K562 (cell line): ENCODE measurements around the gene HEPACAM. TPM values are rescaled to one million over a fixed set of nuclear protein-coding genes. Genes with fewer than 3 reads are reported as not detected.

ENCODE experiments used
- ATAC-seq: fragments of 200-7000 bp; cut with Tn5 transposase; 3 replicates; pipeline ENCODE4 v1.9.1; 2020; ENCODE audit warnings: moderate library complexity
- BruUV-seq: library from RNA; stranded (reverse); fragments of 400-500 nt; replicated peaks from 2 replicates; lab custom pipeline; 2021; lab: Mats Ljungman, UMichigan
- CTCF ChIA-PET: fragments of 300-600 bp; formaldehyde crosslinking; extraction: SDS; loops from one replicate; lab custom pipeline; 2021; ENCODE audit warnings: low intra/inter-chr PET ratio; lab: Yijun Ruan, JAX
- POLR2A ChIA-PET: fragments of 300-600, 350-650 bp; sonication (Branson Sonifier 250); formaldehyde crosslinking; extraction: SDS; loops from one replicate; lab custom pipeline; 2021; ENCODE audit warnings: antibody characterized with exemption, inconsistent platforms; lab: Yijun Ruan, JAX
- DNase-seq, 4 experiments: peaks; one replicate each; pipeline versions ENCODE4 v3.0.0 to v3.0.0-alpha.2; 2011 to 2018; ENCODE audit warnings: low spot score in 3 of 4, mixed read lengths in 3 of 4; ENCODE audit errors: extremely low read depth in 1 of 4
- FAIRE-seq: peaks from 2 replicates; lab custom pipeline; 2011; peaks lifted over from hg19 to GRCh38; lab: Jason Lieb, UNC
- H2AFZ ChIP-seq: 2 replicates; pipeline ENCODE4 v1.6.0; 2011; ENCODE audit warnings: low read depth, low read length, control low read depth, inconsistent platforms
- H3K27ac ChIP-seq: fragments of 200-600 bp; 3 replicates; pipeline ENCODE4 v1.8.0; 2011; ENCODE audit warnings: low read depth, mild to moderate bottlenecking, control low read depth, inconsistent platforms, low read length, moderate library complexity, mixed read lengths; ENCODE audit errors: extremely low read depth
- H3K27me3 ChIP-seq, 2 experiments: fragments of 300-600 bp in 1 of 2; 2 replicates in 1 of 2; 3 replicates in 1 of 2; pipeline versions ENCODE4 v1.6.0 to v1.8.0; 2011; ENCODE audit warnings: inconsistent platforms in 2 of 2, low read length in 2 of 2, mild to moderate bottlenecking in 1 of 2, mixed read lengths in 1 of 2, moderate library complexity in 1 of 2; ENCODE audit not compliant: control insufficient read depth in 2 of 2, insufficient read depth in 2 of 2
- H3K36me3 ChIP-seq: fragments of 300-600 bp; 3 replicates; pipeline ENCODE4 v1.8.0; 2011; ENCODE audit warnings: mild to moderate bottlenecking, low read length, inconsistent platforms; ENCODE audit not compliant: control insufficient read depth, insufficient read depth
- H3K4me1 ChIP-seq, 2 experiments: fragments of 200-600 bp in 1 of 2; replicated peaks in 1 of 2; 2 replicates in 1 of 2; 3 replicates in 1 of 2; pipeline versions ENCODE4 v1.5.1 to v1.8.0; 2011; ENCODE audit warnings: inconsistent platforms in 2 of 2, low read length in 2 of 2, mild to moderate bottlenecking in 1 of 2, mixed read lengths in 1 of 2, moderate library complexity in 1 of 2; ENCODE audit not compliant: control insufficient read depth in 2 of 2, insufficient read depth in 2 of 2
- H3K4me2 ChIP-seq: 2 replicates; pipeline ENCODE4 v1.6.1; 2011; ENCODE audit warnings: low read length, control low read depth, inconsistent platforms, mixed read lengths; ENCODE audit not compliant: insufficient read depth
- H3K4me3 ChIP-seq: fragments of 200-600 bp; sonication (generic), shearing (Covaris generic); 2 replicates; pipeline ENCODE4 v1.5.1; 2016; ENCODE audit warnings: control low read depth, inconsistent platforms
- H3K79me2 ChIP-seq: fragments of 200-600 bp; 3 replicates; pipeline ENCODE4 v1.8.0; 2011; ENCODE audit warnings: low read length, inconsistent platforms; ENCODE audit not compliant: control insufficient read depth, insufficient read depth
- H3K9ac ChIP-seq, 2 experiments: 2 replicates each; pipeline versions ENCODE4 v1.6.0 to v1.6.1; 2011; ENCODE audit warnings: low read depth in 2 of 2, low read length in 2 of 2, control low read depth in 1 of 2, inconsistent platforms in 1 of 2, mild to moderate bottlenecking in 1 of 2, mixed read lengths in 1 of 2; ENCODE audit not compliant: insufficient read depth in 1 of 2
- H3K9me1 ChIP-seq: one replicate; pipeline ENCODE4 v1.6.0; 2011; ENCODE audit warnings: inconsistent platforms, mild to moderate bottlenecking, low read length, moderate library complexity; ENCODE audit not compliant: control insufficient read depth, insufficient read depth
- H3K9me3 ChIP-seq: replicated peaks from 2 replicates; pipeline ENCODE4 v1.5.1; 2011; ENCODE audit warnings: low read depth, low read length, inconsistent platforms; ENCODE audit not compliant: control insufficient read depth, insufficient read depth
- H4K20me1 ChIP-seq: replicated peaks from 2 replicates; pipeline ENCODE4 v1.6.1; 2011; ENCODE audit warnings: low read length, inconsistent platforms, mixed read lengths; ENCODE audit not compliant: control insufficient read depth, insufficient read depth
- CHD7 ChIP-seq: fragments of 200-600 bp; sonication (generic); IDR thresholded peaks from one replicate; pipeline ENCODE4 v1.6.1; 2012; ENCODE audit warnings: mild to moderate bottlenecking, low read depth, low read length, inconsistent platforms
- E2F4 ChIP-seq: sonication (generic); formaldehyde crosslinking; IDR thresholded peaks from 2 replicates; pipeline ENCODE4 v1.8.0; 2022; ENCODE audit warnings: mild to moderate bottlenecking, low read depth, missing genetic modification reagents
- ELF4 ChIP-seq: fragments of 450-650 bp; formaldehyde crosslinking; IDR thresholded peaks from 2 replicates; pipeline ENCODE4 v1.4.0; 2022; ENCODE audit warnings: missing genetic modification characterization
- HMBOX1 ChIP-seq: sonication (generic); IDR thresholded peaks from 2 replicates; pipeline ENCODE4 v1.6.1; 2016
- RFX7 ChIP-seq: fragments of 250-450 bp; sonication (Bioruptor Pico); IDR thresholded peaks from 2 replicates; pipeline ENCODE4 v1.5.1; 2021; ENCODE audit warnings: mild to moderate bottlenecking
- ZSCAN29 ChIP-seq: fragments of 450-650 bp; IDR thresholded peaks from 2 replicates; pipeline ENCODE4 v1.6.1; 2017
- WGBS: fragments of 100-300 bp; shearing (Covaris generic); methylation state at CpG from one replicate; pipeline ENCODE4 v1.1.6; 2016; ENCODE audit warnings: low coverage, mixed read lengths; ENCODE audit not compliant: insufficient coverage; ENCODE audit errors: missing lambda C conversion rate; 5-methylcytosine and 5-hydroxymethylcytosine counted together
- in situ Hi-C: fragments of 300-500 bp; cut with MboI; formaldehyde crosslinking; loops from 4 replicates; pipeline ENCODE4 v1.15.0; 2018; ENCODE audit warnings: inconsistent platforms, mixed read lengths
- intact Hi-C: fragments of 100-400 bp; cut with micrococcal nuclease; formaldehyde crosslinking; loops from 2 replicates; pipeline ENCODE4 v1.14.2; 2022
- polyA plus RNA-seq, 8 experiments: library from polyadenylated mRNA; depleted of rRNA in 4 of 8; stranded (reverse) in 5 of 8; unstranded in 3 of 8; fragments of >200 nt; fragmentation: Nextera tagmentation in 2 of 8; fragmentation: Illumina TruSeq in 1 of 8; extraction: Ambion mirVana in 2 of 8; extraction: Trizol in 1 of 8; gene quantifications; 2 replicates each; pipeline versions ENCODE4 v1.2.1 to v1.2.3, GENCODE V29; 2011 to 2014; ENCODE audit warnings: inconsistent platforms in 1 of 8, missing spikeins in 1 of 8
- total RNA-seq, 7 experiments: library from RNA; depleted of rRNA in 6 of 7; stranded (reverse); fragments of >200 nt in 6 of 7; fragmentation: Illumina TruSeq in 2 of 7; extraction: Trizol in 2 of 7; gene quantifications; 2 replicates each; pipeline versions ENCODE4 v1.2.1 to v1.2.3, GENCODE V29; 2011 to 2021; ENCODE audit warnings: low replicate concordance in 1 of 7

Gene HEPACAM
- total and polyA plus RNA-seq, 9 of the 15 experiments (the other 6 are each of a cell fraction or from before 2014, with no cell fraction given): not detected

GRCh38 chr11:124953753-124954589 is 18.1 kb upstream of the HEPACAM start, which contains the start of gene CCDC15:
CCDC15 (plus strand) TSS chr11:124954202; CDS start chr11:124954733, 531 bp downstream.
- Histone ChIP-seq H3K4me3 (peak within 1 kb of the TSS; percentile 47), H3K4me2 (peak within 1 kb of the TSS; percentile 77), H3K27ac (peak within 1 kb of the TSS; percentile 81), H3K9me1 (no peaks in the 10 kb centered on the region), H3K9ac (peak within 1 kb of the TSS; percentile 73 to 93), H3K79me2 (no peaks in the 10 kb centered on the region), H3K9me3 (no peaks in the 10 kb centered on the region), H2AFZ (peak within 1 kb of the TSS; percentile 93), H3K27me3 (peaks cover 0 to 4% of the 10 kb centered on the region in 2 experiments; a peak in 2 of 5 replicates), H3K4me1 (peaks cover 5 to 7% of the 10 kb centered on the region in 2 experiments; a peak in 3 of 5 replicates), H3K36me3 (no peaks in the 10 kb centered on the region), H4K20me1 (no peaks in the 10 kb centered on the region)
- ChIA-PET POLR2A (interaction anchor here (0.5 to 1.3 kb wide), 7 partner anchors 10 to 389 kb away, joined by 3 to 4 read pairs (median 3); partner anchors contain the start of gene MSANTD2), CTCF (interaction anchor here (0.6 kb wide), 1 partner anchor 115 kb away, joined by 3 read pairs; no protein-coding TSS in a partner anchor)
- intact Hi-C loops (no loop called here), in situ Hi-C loops (loop anchor here (25.0 kb wide), 2 partner anchors 383 to 933 kb away; partner anchors contain the start of gene HYLS1)
- FAIRE-seq (peak; percentile 95), DNase-seq (peak; percentile 90 to 98 (median 92)), ATAC-seq (peak; percentile 100)
- no TSS peak for BruUV-seq
- WGBS: under 1% methylated on average over 50 of the region's 54 CpGs
- TF ChIP-seq ELF4: no peak
- TF ChIP-seq RFX7 (CRISPR knock-in tag): no peak
- TF ChIP-seq E2F4 (CRISPR knock-in tag): no peak
- peak; percentile 80 for TF ChIP-seq CHD7
- TF ChIP-seq HMBOX1: peak; percentile 53; the same call in 1 of the 2 replicates
- peak; percentile 58 for TF ChIP-seq ZSCAN29
